Stimulated activated CD4-positive, alpha-beta T cell treated with anti-CD3 and anti-CD28 coated beads, Interleukin-1b, Interleukin-23, amount 100 ng/mL, for 24 hours (primary cell): Measurements from ENCODE around the gene LRP3.
"Not testable (repeated sequence)": the region's sequence is repeated elsewhere in the genome, so short reads cannot be mapped to it uniquely, and the experiment has no call there.

Experiments
- DNase-seq, 4 experiments: peaks; one replicate each; pipeline ENCODE4 v3.0.0-alpha.2; 2020; ENCODE audit warnings: low read depth in 4 of 4, low spot score in 1 of 4

Gene LRP3, protein sequence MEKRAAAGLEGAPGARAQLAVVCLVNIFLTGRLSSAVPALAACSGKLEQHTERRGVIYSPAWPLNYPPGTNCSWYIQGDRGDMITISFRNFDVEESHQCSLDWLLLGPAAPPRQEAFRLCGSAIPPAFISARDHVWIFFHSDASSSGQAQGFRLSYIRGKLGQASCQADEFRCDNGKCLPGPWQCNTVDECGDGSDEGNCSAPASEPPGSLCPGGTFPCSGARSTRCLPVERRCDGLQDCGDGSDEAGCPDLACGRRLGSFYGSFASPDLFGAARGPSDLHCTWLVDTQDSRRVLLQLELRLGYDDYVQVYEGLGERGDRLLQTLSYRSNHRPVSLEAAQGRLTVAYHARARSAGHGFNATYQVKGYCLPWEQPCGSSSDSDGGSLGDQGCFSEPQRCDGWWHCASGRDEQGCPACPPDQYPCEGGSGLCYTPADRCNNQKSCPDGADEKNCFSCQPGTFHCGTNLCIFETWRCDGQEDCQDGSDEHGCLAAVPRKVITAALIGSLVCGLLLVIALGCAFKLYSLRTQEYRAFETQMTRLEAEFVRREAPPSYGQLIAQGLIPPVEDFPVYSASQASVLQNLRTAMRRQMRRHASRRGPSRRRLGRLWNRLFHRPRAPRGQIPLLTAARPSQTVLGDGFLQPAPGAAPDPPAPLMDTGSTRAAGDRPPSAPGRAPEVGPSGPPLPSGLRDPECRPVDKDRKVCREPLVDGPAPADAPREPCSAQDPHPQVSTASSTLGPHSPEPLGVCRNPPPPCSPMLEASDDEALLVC

DNA sequence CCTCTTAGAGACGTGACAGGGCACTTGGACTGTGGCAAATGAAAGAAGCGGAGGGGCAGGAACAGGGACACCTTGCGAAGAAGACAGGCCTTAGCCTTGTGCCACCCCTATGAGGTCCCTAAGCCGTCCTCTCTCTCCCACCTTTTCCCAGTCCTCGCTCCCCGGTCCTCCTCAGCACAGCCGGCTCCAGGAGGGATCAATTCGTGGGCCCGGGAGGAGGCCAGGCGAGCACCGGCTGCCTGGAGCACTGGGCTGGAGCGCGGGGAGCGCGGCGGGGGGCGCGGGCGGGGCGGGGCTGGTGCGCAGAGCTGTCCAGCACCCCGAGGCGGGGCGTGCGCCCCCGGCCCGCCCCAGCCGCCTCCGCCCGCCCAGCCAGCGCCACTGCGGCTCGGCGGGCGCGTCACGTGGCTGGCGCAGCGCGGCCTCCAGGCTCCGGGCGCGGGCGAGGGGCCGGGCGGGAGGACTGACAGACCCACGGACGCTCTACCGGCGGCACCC, at the start of gene LRP3:
Gene LRP3, plus strand, starts transcription at position 466 of the 498 bp plus-strand sequence. CDS start 456 bp downstream, outside the sequence.
- DNase-seq: no peak

DNA sequence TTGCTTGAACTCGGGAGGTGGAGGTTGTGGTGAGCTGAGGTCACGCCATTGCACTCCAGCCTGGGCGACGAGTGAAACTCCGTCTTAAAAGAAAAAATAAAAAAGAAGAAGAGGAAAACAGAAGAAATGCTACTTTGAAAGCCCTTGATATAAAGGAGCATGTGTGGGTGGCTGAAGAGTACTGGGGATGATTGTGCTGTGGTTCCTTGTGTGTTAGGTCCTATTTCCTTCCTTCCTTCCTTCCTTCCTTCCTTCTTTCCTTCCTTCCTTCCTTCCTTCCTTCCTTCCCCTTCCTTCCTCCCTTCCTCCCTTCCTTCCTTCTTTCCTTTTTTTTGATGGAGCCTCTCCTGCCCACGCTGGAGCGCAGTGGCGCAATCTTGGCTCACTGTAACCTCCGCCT, 47.9 kb upstream of the LRP3 start:
- no peak for DNase-seq

DNA sequence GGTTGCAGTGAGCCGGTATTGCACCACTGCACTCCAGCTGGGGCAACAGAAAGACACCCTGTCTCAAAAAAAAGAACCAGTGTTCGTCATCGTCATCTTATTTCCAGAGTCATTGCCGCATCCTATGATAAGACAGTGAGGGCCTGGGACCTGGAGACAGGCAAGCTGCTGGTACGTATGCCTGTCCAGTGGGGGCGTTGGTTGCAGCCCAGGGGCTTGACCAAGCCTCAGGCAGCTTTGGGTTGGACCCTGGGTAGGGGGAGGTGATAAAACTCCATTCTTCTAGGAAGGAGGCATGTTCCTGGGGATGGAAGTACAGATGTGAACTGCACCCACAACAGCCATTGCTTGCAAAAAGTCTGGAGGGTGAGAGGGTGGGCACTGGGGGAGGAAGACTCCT, 46.6 kb upstream of the LRP3 start:
- DNase-seq: no peak

DNA sequence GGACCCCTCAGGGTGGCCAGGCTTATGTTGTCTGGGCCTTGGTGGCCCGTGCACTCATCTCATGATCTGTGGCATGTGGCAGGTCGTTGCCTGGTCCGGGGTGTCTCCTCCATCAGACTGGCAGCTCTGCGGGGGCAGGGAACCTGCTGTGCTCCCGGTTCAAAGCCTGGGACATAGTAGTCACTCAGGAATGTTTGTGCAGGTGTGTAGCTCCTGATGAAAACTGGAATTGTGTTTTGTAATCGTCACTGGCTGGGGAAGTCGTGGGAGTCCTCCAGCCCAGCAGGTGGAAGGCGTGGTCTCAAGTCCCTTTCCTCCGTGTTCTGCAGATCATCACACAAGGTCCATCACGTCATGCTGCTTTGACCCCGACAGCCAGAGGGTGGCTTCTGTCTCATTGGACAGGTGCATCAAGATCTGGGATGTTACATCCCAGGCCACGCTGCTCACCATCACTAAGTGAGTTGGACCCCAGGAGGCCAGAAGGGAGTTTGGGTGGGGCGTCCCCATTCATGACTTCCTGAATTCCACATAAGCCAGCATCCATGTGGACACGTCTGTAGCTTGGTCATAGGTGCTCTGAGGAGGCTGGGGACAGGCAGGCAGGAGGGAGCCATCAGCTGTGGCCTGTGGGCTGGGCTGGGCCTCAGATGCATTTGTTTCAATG, 43.1 kb upstream of the LRP3 start:
- DNase-seq: no peak

DNA sequence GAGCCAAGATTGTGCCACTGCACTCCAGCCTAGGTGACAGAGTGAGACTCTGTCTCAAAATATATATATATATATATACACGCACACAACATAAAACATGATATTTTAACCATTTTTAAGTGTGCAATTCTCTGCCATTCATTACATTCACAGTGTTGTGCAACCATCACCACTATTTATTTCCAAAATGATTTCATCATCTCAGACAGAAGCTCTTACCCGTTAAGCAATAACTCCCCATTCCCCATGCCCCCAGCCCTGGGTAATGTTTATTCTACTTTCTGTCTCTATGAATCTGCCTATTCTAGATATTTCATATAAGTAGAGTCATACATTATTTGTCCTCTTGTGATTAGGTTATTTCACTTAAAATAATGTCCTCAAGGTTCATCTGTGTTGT, 42.0 kb upstream of the LRP3 start:
- no peak for DNase-seq

DNA sequence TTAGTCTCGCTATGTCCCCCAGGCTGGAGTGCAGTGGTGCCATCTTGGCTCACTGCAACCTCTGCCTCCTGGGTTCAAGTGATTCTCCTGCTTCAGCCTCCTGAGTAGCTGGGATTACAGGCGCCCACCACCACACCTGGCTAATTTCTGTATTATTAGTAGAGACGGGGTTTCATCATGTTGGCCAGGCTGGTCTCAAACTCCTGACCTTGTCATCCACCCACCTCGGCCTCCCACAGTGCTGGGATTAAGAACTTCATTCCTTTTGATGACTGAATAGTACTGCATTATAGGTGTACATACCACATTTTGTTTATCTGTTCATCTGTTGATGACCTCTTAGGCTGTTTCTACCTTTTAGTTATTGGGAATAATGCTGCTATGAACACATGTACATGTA, 41.5 kb upstream of the LRP3 start:
- DNase-seq: not testable (repeated sequence)

DNA sequence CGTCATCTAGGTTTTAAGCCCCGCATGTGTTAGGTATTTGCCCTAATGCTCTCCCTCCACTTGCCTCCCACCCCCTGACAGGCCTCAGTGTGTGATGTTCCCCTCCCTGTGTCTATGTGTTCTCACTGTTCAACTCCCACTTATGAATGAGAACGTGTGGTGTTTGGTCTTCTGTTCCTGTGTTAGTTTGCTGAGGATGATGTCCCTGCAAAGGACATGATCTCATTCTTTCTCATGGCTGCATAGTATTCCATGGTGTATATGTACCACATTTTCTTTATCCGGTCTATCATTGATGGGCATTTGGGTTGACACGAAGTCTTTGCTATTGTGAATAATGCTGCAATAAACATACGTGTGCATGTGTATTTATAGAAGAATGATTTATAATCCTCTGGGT, 39.8 kb upstream of the LRP3 start:
- not testable (repeated sequence) for DNase-seq

DNA sequence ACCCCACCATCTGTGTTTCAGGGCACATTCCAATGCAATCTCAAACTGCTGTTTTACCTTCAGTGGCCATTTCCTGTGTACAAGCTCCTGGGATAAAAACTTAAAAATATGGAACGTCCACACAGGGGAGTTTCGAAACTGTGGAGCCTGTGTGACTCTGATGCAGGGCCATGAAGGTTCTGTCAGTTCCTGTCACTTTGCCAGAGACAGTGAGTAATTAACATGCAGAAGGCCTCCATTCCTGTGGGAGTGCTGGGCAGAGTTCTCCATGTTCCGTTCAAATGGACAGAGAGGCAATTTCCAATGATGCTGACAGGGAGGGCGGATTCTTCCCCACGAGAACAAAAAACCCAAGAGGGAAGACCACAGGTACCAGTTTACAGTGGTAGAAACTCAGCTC, 37.8 kb upstream of the LRP3 start:
- no peak for DNase-seq

DNA sequence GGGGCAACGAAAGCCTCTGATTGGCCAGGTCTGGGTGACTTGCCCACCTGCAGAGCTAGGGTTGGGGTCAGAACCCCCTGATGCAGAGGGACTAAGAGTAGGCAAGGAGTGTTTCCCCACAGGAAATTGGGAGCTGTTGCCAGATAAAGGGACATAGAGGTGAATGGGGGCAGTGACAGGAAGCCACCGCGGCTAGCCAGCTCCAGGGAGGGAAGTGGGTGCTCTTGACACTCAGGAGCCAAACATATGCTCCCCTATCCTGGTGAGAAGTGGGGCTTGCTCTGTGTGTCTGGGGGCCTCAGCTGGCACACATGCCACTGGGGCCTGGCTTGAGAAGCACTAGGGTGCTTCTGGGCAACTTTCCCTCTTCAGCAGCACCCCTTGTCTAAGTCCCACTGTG, 36.2 kb upstream of the LRP3 start:
- no peak for DNase-seq

DNA sequence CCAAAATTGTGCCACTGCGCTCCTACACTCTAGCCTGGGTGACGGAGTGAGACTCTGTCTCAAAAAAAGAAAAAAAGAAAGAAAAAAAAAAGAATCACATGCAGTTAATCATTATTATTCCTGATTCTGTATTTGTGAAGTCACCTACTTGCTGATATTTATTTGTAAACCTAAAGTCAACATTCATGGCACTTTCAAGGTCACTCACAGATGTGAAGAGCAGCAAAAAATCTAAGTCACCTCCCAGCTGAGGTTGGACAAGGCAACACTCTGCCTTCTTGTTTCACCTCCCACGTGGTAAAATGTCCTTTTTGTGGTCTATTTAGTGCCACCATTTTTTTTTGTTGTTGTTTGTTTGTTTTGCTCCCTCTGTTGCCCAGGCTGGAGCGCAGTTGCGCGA, 35.8 kb upstream of the LRP3 start:
- DNase-seq: no peak

DNA sequence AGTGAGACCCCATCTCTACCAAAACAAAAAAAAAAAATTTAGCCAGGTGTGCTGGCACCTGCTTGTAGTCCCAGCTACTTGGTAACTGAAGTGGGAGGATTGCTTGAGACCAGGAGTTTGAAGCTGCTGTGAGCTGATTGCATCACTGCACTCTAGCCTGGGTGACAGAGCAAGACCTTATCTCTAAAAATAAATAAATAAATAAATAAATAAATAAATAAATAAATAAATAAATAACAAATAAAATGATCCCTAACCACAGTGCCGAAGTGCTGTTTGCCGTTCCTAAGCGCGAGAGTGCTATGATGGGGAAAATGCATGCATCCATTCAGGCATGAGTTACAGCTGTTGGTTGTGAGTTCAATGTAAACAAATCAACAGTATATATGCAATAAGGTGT, 35.0 kb upstream of the LRP3 start:
- no peak for DNase-seq

DNA sequence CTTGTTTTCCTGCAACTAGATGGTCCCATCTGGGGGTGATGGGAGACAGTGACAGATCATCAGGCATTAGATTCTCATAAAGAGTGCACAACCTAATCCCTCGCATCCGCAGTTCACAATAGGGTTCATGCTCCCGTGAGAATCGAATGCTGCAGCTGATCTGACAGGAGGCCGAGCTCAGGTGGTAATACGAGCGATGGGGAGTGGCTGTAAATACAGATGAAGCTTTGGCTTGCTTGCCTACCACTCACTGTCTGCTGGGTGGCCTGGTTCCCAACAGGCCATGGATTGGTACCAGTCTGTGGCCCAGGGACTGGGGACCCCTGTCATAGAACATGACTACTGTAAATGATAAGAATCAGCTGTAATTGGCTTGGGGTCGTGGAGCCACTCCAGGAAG, 34.2 kb upstream of the LRP3 start:
- DNase-seq: no peak

DNA sequence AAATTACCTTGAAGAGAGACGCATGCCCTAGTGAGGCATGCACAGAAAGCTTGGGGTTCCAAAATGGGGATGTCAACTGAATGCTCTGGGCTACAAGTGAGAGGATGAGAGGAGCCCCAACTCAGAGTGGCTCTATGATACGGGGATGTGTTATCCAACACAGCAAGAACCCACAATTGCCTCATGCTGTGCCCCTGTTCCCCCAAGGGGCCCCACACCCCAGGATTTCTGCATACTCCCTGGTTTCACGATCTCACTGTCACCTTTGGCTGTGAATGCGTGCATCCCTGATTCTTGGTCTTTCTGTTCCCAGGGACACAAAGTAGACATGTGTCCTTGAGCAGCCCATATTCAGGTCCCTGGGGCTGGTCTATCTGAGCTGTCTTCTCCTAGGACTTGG, 32.9 kb upstream of the LRP3 start:
- DNase-seq: no peak

DNA sequence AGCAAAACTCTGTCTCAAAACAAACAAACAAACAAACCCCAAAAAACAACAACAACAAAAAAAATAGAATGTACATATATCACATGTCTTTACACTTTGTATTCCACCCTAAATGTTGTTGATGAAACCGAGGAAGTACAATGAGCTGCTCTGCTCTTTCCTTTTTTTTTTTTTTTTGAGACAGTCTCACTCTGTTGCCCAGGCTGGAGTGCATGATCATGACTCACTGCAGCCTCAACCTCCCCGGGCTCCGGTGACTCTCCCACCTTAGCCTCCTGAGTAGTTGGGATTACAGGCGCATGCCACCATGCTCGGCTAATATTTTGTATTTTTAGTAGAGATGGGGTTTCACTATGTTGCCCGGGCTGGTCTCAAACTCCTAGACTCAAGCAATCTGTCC, 30.6 kb upstream of the LRP3 start:
- no peak for DNase-seq

DNA sequence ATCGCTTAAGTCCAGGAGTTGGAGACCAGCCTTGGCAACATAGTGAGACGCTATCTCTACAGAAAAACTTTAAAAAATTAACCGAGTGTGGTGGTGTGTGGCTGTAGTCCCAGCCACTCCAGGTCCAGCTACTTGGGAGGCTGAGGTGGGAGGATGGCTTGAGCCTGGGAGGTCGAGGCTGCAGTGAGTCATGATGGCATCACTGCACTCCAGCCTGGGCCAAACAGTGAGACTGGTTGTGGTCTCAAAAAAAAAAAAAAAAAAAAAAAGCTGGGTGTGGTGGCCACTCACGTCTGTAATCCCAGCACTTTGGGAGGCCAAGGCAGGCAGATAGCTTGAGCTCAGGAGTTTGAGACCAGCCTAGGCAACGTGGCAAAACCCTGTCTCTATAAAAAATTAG, 28.1 kb upstream of the LRP3 start:
- not testable (repeated sequence) for DNase-seq

DNA sequence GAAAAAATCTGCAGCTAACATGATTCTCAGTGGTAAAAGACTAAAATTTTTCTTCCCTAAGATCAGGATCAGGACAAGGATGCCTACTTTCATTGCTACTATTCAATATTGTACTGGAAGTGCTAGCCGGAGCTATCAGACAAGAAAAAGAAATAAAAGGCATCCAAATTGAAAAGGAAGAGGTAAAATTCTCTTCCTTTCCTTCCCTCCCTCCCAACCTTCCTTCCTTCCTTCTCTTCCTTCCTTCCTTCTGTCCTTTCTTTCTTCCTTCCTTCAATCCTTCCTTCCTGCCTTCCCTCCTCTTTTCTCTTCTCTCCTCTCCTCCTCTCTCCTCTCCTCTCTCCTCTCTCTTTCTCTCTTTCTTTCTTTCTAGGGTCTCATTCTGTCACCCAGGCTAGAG, 26.7 kb upstream of the LRP3 start:
- DNase-seq: no peak

DNA sequence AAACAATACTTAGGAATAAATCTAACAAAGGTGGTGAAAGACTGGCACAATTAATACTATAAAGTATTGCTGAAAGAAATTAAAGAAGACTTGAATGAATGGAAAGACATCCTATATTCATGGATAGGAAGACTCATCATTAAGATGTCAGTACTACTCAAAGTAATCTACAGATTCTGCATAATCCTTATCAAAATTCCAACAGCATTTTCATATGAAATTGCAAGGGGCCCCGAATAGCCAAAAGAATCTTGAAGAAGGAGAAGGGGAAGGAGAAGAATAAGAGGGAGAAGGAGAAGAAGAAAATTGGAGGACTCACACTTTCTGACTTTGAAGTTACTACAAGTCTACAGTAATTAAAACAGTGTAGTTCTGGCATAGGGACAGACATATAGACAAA, 25.6 kb upstream of the LRP3 start:
- DNase-seq: no peak

DNA sequence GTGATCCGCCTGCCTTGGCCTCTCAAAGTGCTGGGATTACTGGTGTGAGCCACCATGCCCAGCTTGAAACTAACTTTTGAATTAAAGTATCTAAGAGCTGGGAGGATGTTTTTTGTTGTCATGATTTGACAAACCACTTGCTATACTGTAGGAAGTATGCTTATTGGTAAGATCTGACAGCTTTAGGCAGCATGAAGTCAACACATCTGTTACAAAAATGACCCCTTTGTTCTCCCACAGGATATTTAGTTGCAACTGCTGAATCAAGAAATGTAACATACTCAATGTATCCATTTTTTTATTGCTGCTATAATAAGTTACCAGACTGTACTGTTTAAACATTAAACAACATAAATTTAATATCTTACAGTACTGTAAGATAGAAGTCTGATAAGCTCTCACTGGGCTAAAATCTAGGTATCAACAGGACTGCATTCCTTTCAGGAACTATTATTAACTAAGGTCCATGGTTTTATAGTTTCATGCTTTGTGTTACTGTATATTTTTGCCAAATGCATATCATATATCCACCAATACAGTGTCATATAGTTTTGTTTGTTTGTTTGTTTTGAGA, 22.8 kb upstream of the LRP3 start:
- DNase-seq: no peak

DNA sequence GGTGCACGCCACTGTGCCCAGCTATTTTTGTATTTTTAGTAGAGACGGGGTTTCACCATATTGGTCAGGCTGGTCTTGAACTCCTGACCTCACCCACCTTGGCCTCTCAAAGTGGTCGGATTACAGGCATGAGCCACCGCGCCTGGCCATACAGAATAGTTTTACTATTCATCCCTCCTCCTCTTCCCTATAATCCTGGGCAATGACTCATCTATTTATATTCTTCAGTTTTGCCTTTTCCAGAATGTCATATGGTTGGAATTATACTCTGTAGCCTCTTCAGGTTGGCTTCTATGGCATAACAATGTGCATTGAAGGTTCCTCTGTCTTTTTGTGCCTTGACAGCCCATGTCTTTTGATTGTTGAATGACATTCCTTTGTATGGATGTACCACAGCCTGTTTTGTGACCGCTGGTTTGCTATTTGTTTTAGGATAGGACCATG, 22.2 kb upstream of the LRP3 start:
- DNase-seq: no peak

DNA sequence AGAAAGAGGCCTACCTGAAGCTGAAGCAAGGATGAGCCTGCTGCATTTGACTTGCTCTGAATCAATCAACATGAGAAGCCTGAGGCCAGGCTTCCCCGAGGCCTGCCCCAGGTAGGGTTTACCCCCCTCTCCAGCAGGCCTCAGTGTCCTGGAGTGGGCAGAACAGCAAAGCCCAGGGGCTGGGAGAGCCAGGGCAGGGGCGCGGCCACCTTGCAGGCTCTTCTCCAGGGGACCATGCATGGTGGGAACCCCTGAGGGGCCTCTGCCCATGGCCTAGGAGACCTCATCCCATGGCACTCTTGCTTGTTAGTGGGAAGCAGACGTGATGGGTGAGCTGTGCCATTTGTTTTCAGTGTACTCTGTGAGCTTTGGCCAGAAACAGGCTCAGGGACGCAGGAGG, 19.9 kb upstream of the LRP3 start:
- DNase-seq: no peak

DNA sequence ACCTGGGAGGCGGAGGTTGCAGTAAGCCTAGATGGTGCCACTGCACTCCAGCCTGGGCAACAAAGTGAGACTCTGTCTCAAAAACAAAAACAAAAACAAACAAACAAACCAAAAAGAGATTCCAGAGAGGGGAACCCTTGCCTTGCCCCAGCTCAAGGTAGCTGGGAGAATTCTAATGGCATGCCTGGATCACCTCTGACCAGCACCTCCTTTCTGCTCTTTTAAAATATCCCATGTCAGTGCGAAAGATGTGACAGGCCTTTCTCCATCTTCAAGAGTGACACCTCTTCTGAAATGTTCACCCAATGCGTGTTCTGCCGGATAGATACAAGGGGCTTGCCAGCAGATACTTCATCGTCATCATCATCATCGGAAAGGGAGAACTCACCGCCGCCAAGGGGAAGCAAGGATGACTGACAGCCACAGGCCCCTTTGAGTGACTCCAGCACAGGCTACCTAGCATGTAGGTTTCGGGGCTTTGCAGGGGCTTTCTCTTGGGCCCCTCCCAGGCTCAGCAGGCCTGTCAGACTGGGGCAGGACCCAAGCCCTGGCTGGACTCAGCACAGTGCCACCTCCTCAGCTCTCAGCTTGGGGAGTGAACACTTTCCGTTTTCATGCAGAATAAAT, 18.9 kb upstream of the LRP3 start:
- no peak for DNase-seq
